Suppressor macrophage treated with lipopolysaccharide for 1 hour (primary cell): ENCODE data around the gene DENND6A.
"Not testable (repeated sequence)": the region's sequence is repeated elsewhere in the genome, so short reads cannot be mapped to it uniquely, and the experiment has no call there.

ENCODE experiments used
- DNase-seq, 3 donors: peaks; one replicate each; pipeline ENCODE4 v3.0.0-alpha.2; 2020 to 2022

Gene DENND6A, protein sequence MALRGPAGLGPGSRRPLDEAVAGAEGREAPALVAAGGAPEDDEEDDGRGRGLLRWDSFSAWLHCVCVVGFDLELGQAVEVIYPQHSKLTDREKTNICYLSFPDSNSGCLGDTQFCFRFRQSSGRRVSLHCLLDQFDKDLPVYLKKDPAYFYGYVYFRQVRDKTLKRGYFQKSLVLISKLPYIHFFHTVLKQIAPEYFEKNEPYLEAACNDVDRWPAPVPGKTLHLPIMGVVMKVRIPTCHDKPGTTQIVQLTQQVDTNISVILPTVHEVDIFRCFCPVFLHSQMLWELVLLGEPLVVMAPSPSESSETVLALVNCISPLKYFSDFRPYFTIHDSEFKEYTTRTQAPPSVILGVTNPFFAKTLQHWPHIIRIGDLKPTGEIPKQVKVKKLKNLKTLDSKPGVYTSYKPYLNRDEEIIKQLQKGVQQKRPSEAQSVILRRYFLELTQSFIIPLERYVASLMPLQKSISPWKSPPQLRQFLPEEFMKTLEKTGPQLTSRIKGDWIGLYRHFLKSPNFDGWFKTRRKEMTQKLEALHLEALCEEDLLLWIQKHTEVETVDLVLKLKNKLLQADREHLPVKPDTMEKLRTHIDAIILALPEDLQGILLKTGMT

DNA sequence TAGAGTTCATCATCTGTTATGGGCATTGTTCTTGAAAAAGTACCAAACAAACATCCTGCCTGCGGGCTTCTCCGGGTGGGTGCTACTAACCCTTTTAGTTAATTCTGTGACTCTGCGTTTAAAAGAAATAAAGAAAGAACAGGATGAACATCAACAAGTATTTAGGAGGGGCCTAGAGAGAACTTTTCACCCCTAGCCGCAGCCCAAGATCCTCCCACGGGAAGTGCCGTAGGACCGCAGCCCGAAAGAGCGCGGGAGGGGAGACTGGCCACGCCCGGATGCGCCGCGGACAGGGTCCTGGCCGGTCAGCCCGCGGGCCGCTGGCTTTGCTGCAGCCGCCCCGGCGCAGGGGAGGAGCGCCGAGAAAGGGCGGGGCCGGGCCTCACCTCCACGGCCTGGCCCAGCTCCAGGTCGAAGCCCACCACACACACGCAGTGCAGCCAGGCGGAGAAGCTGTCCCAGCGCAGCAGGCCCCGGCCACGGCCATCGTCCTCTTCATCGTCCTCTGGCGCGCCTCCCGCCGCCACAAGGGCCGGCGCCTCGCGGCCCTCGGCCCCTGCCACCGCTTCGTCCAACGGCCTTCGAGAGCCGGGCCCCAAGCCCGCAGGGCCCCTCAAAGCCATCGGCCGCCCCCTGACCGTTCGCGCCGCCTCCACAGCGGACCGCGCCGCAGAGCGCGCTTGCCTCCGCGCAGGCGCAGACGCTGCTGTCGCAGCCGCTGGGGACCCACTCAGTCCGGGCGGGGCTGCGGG is at the start of gene DENND6A:
DENND6A (minus strand) TSS at position 682 of the 752 bp plus-strand sequence; CDS start at position 623, 59 bp downstream.
- DNase-seq: peak; percentile 98 to 99 (median 99)

- DNase-seq: no peak
Observed at GRCh38 chr3:57740027-57740426, 47.1 kb upstream of the DENND6A start.

DNA sequence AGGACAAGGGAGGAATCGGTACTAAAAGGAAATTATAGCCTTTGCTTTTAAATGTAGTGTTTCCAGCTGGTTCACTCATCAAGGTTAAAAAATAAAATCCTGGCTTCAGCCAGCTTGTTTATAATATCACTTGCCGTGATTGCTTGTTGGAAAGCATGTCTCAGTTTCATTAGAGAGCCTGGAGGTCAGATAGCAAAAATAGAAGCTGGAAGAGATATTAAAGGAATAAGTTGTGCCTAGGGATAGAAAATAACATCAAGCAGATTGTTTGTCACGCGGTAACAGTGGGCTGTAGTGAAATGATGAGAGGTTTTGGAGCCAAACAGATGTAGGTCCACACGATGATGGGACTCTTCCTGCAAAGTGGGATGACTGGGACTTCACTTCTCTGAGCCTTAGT is 45.5 kb upstream of the DENND6A start:
- no peak for DNase-seq

DNA sequence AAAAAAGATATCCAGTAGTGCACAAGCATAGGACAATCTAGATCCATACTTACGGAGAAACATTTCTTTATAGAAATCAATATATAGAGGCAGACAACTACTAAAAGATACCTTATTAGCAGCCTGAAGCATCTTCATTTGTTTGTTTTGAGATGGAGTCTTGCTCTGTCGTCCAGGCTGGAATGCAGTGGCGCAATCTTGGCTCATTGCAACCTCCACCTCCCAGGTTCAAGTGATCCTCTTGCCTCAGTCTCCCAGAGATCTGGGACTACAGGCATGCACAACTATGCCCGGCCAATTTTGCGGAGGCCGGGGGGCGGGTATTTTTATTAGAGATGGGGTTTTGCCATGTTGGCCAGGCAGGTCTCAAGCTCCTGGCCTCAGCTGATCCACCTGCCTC is 45.0 kb upstream of the DENND6A start:
- no peak for DNase-seq

GRCh38 chr3:57735405-57735804 is 42.5 kb upstream of the DENND6A start:
- no peak for DNase-seq

- no peak for DNase-seq
Observed at GRCh38 chr3:57733790-57734189, 40.9 kb upstream of the DENND6A start.

DNA sequence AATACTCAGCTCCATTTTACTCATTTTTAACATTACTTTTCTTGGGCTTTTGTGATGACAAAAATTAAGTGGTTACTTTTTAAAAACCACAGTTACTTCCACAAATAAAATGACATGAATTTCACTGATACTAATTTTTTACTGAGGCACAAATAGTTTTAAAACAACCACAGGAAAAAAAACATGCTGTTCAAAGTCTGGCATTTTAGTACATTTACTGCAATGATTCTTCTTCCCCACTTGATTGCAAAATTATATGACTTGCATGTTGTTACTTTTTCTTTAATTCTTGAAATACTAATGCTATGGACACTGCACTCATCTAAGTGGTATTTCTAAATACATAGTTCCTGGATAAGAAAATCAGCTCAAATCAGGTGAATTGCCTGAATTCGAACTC is 38.4 kb upstream of the DENND6A start:
- DNase-seq: no peak

DNA sequence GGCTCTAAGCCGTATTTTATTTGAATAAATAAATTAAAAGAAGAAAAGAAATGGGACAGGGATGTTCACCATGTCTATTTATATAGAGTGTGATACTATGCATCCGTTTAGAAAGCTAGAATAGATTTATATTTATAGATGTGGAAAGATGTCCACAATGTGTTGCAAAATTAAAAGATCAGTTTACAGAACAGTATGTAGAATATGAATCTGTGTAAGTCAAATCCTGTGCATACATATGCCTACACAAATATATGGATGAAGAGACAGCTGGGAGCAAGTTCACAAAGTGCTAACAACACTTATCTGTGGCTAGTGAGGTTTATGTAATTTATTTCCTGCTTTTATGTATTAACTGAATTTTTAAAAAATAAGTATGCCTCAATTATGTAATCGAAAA is 37.8 kb upstream of the DENND6A start:
- DNase-seq: no peak

GRCh38 chr3:57729334-57730045 is 36.6 kb upstream of the DENND6A start:
- DNase-seq: peak; percentile 32 to 46 (median 46)

GRCh38 chr3:57727106-57727505 is 34.2 kb upstream of the DENND6A start:
- peak; percentile 84 to 90 (median 85) for DNase-seq

- DNase-seq: no peak
Observed at GRCh38 chr3:57726397-57726796, 33.5 kb upstream of the DENND6A start.

DNA sequence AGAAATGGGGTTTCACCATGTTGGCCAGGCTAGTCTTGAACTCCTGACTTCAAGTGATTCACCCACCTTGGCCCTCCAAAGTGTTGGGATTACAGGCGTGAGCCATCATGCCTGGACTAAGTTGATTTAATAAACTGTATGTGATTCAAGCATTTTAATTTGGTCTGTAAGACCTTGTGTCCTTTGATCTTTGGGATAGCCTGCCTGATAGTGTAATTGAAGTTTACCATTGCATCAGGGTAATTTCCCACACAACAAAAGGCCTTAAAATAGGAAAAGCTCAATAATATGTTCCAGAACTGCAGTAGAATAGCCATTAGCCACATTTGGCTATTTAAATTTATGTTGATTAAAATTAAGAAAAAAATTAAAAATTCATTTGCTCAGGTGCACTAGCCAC is 25.2 kb upstream of the DENND6A start:
- DNase-seq: no peak

GRCh38 chr3:57717205-57717868 is 24.5 kb upstream of the DENND6A start:
- no peak for DNase-seq

DNA sequence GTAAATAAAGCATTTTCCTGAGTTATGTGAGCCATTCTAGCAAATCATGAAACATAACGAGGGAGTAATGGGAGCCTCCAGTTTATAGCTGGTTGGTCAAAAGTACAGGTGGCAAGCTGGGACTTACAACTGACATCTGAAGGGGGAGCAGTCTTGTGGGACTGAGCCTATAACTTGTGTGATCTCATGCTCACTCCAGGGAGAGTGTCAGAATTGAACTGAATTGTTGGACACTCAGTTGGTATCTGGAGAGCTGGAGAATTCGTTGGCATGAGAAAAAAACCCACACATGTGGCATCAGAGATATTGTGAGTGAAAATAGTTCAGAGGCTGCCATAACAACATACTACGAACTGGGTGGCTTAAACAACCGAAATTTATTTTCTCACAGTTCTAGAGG is 22.8 kb upstream of the DENND6A start:
- DNase-seq: no peak

GRCh38 chr3:57709559-57709958 is 16.7 kb upstream of the DENND6A start:
- DNase-seq: peak in 1 of 3 donors; percentile 17

- peak in 2 of 3 donors; percentile 17 to 25 for DNase-seq
Observed at GRCh38 chr3:57709031-57709430, 16.2 kb upstream of the DENND6A start.

DNA sequence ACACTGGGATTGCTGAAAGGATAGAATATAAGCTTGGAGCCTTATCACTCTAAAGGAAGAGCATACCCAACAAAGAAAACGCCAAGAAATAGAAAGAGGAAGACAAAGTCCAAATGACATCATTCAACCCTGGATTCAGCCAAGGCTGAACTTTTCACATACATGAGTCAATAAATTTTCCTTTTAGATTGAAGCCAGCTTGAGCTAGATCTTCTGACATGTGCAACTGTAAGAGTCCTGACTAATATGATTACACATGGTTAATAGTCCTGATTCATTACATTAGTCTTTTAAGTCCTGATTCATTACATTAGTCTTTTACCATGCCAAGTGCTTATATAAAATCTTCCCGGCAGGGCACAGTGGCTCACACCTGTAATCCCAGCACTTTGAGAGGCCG is 13.6 kb upstream of the DENND6A start:
- DNase-seq: peak; percentile 82 to 98 (median 96)

GRCh38 chr3:57705351-57705750 is 12.5 kb upstream of the DENND6A start:
- not testable (repeated sequence) for DNase-seq

- DNase-seq: no peak
Observed at GRCh38 chr3:57701781-57702180, 8.9 kb upstream of the DENND6A start.

GRCh38 chr3:57700737-57701136 is 7.9 kb upstream of the DENND6A start:
- DNase-seq: no peak

DNA sequence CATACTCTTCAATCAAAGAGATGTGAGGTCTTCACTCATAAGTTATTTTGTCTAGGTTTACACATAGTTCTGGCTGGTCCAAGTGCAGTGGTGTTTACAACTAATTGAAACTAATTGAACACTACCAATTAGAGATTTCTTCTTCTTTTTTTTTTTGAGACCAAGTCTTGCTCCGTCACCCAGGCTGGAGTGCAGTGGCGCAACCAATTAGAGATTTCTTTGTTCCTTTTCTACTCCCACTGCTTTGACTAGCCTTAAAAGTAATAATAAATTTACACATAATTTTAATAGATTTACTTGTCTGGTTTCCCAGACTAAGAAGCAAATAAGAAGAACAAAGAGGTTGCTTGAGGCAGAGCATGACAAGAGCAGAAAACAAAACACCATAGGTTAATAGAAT is 6.7 kb upstream of the DENND6A start:
- peak; percentile 8 to 27 (median 23) for DNase-seq

GRCh38 chr3:57696801-57697321 is 4.0 kb upstream of the DENND6A start:
- peak; percentile 47 to 72 (median 54) for DNase-seq
